Activated CD4-positive, alpha-beta T cell treated with anti-CD3 and anti-CD28 coated beads, Interleukin-2, amount 10 ng/mL, durations not matched to agents 24 days and 14 days (primary cell): Measurements from ENCODE around the gene ACSM4. TPM values are rescaled to one million over a fixed set of nuclear protein-coding genes. Genes with fewer than 3 reads are reported as not detected.

Experiments
- DNase-seq: peaks from one replicate; pipeline ENCODE4 v3.0.0; 2022
- H3K27ac Mint-ChIP-seq: one replicate; pipeline ENCODE4 v1.8.0; 2022; ENCODE audit warnings: mild to moderate bottlenecking, mixed read lengths
- H3K27me3 Mint-ChIP-seq: one replicate; pipeline ENCODE4 v1.8.0; 2022; ENCODE audit warnings: mixed read lengths
- H3K36me3 Mint-ChIP-seq: one replicate; pipeline ENCODE4 v1.8.0; 2022; ENCODE audit warnings: low read depth, mild to moderate bottlenecking, mixed read lengths
- H3K4me1 Mint-ChIP-seq: one replicate; pipeline ENCODE4 v1.8.0; 2021; ENCODE audit warnings: mixed read lengths
- H3K4me3 Mint-ChIP-seq: one replicate; pipeline ENCODE4 v1.8.0; 2022; ENCODE audit warnings: mild to moderate bottlenecking, moderate library complexity, mixed read lengths
- H3K9me3 Mint-ChIP-seq: one replicate; pipeline ENCODE4 v1.8.0; 2021; ENCODE audit warnings: mixed read lengths
- intact Hi-C: fragments of 100-400 bp; cut with micrococcal nuclease; formaldehyde crosslinking; loops from one replicate; pipeline ENCODE4 v1.15.1; 2023
- total RNA-seq: library from RNA; stranded (reverse); gene quantifications from 2 replicates; pipeline ENCODE4 v1.2.3, GENCODE V29; 2022

ACSM4 gene
- total RNA-seq, 1 donor from 2014 or later = not detected

DNA sequence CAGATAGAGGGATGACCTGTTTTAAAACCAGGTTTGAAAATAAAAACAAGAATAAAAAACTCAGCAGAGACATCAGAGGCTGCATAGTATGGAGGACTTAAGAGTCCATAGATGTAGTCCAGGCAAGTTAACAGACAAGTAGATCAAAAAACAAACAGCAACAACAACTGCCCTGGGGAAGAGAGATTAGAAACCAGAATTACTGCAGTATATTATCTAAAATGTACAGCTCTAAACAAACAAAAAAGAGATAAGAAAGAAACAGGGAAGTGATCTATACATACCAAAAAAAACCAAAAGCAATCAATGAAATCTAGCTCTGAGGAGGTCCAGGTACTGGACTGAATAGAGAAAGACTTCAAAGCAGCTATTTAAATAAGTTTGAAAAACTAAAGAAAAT is 48.8 kb downstream of the ACSM4 start:
- Mint-ChIP-seq H3K27me3 (peaks cover 23% of the 10 kb centered on the region), H3K9me3 (no peaks in the 10 kb centered on the region), H3K27ac (no peak overlapping the region), H3K4me1 (peaks cover 2% of the 10 kb centered on the region), H3K4me3 (no peak overlapping the region), H3K36me3 (no peaks in the 10 kb centered on the region)
- DNase-seq = no peak
- intact Hi-C loops = no loop called here

DNA sequence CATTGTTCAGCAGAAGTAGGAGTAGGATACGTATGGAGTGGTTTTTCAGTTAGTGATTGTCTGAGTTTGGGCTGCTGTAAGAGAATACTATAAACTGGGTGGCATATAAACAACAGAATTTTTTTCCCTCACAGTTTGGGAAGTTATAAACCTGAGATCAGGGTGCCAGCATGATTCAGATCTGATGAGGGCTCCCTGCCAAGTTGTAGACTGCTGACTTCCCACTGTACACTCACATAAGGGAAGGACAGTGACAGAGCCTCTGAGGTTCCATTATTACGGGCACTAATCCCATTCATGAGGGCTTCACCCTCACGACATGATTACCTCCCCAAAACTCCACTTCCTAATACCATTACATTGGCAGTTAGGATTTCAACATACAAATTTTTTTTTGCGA is 50.7 kb downstream of the ACSM4 start:
- Mint-ChIP-seq H3K9me3 (no peaks in the 10 kb centered on the region), H3K27ac (no peak overlapping the region), H3K27me3 (peaks cover 18% of the 10 kb centered on the region)

DNA sequence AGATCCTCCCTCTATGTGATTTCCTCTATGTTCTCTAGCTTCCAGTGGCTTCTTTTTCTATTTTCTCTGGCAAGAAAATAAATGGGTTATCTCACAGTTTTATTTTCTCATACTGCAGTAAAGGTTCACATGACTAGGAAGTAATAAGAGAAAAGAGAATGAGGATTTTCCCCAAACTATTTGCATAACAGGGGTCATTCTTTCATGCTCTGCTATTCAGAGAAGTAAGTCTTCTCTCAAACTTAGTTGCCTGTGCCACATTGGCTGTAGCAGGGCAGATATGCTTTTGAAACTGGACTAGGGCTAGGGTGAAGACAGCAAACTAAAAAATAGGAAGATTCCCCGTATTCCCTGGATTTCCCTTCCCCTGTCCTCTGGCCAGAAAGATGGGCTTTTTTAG is 57.4 kb downstream of the ACSM4 start:
- intact Hi-C loops = no loop called here
- no peaks in the 10 kb centered on the region for H3K36me3 Mint-ChIP-seq
- no peaks in the 10 kb centered on the region for H3K9me3 Mint-ChIP-seq
- H3K4me1 Mint-ChIP-seq = no peaks in the 10 kb centered on the region
- DNase-seq = no peak
- peaks cover 23% of the 10 kb centered on the region for H3K27me3 Mint-ChIP-seq
- H3K27ac Mint-ChIP-seq = no peak overlapping the region
- no peak overlapping the region for H3K4me3 Mint-ChIP-seq

More for the DNA sequence above, 50.7 kb downstream of the ACSM4 start:
- intact Hi-C loops = no loop called here
- Mint-ChIP-seq H3K36me3 (no peaks in the 10 kb centered on the region), H3K4me3 (no peak overlapping the region), H3K4me1 (peaks cover 2% of the 10 kb centered on the region)
- DNase-seq = no peak

DNA sequence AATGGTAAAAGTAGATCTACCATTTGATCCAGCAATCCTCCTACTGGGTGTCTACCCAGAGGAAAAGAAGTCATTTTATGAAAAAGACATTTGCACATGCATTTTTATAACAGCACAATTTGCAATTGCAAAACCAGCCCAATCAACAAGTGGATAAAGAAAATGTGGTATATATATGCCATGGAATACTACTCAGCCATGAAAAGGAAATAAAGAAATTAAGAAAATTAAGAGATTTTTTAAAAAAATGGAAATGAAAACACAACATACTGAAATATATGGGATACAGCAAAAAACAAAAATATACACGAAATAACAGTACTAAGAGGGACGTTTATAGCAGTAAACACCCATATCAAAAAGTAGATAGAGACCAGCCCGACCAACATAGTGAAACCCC is 58.9 kb downstream of the ACSM4 start:
- Mint-ChIP-seq H3K27ac (no peak overlapping the region), H3K27me3 (peaks cover 23% of the 10 kb centered on the region)
- intact Hi-C loops = no loop called here

DNA sequence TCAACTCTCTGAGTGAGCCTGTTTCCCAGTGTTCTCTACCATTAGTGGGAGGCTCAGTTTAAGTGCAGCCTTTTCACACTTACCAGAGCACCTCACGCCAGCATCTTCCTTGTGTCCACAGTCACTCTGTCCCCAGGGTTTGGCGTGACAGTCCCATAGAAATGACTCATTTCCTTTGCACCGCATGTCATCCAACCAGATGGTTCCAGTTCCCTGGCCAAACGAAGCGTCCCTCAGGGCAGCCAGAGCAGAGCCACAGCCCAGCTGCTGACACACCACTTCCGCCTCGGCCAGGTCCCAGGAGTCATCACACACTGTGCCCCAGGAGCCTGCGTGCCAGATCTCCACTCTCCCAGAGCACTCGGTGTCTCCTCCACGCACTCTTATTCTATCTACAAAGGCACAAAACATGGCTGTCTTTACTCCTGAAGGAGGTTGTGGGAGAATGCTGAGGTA is 65.4 kb downstream of the ACSM4 start:
- intact Hi-C loops = no loop called here
- H3K4me1 Mint-ChIP-seq = no peaks in the 10 kb centered on the region
- peaks cover 12% of the 10 kb centered on the region for H3K27me3 Mint-ChIP-seq
- H3K4me3 Mint-ChIP-seq = no peak overlapping the region
- no peak overlapping the region for H3K27ac Mint-ChIP-seq
- H3K9me3 Mint-ChIP-seq = no peaks in the 10 kb centered on the region
- no peaks in the 10 kb centered on the region for H3K36me3 Mint-ChIP-seq
- DNase-seq = no peak

More for the DNA sequence above, 58.9 kb downstream of the ACSM4 start:
- Mint-ChIP-seq H3K4me1 (no peaks in the 10 kb centered on the region), H3K36me3 (no peaks in the 10 kb centered on the region), H3K4me3 (no peak overlapping the region), H3K9me3 (no peaks in the 10 kb centered on the region)
- DNase-seq = no peak

DNA sequence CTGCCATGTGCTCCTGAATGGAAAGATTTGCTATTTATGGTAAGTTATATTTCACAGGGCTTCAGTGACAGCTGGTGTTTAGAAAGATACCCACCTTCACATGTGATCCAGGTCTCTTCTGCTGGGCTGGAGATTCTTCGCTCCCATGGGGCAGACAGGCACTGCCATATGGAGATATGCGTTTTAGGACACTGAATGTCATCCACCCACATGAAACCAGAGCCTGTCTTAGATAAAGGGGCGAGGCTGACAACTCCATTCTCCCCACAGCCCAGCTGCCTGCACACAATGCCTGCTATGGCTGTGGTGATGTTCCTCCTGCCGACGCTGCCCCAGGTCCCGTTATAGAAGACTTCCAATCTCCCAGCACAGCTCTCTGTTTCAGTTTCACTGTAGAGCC is 69.4 kb downstream of the ACSM4 start:
- DNase-seq = no peak
- Mint-ChIP-seq H3K4me1 (no peaks in the 10 kb centered on the region), H3K27me3 (peaks cover 4% of the 10 kb centered on the region), H3K36me3 (no peaks in the 10 kb centered on the region), H3K27ac (no peak overlapping the region), H3K9me3 (no peaks in the 10 kb centered on the region), H3K4me3 (no peak overlapping the region)
- intact Hi-C loops = no loop called here

DNA sequence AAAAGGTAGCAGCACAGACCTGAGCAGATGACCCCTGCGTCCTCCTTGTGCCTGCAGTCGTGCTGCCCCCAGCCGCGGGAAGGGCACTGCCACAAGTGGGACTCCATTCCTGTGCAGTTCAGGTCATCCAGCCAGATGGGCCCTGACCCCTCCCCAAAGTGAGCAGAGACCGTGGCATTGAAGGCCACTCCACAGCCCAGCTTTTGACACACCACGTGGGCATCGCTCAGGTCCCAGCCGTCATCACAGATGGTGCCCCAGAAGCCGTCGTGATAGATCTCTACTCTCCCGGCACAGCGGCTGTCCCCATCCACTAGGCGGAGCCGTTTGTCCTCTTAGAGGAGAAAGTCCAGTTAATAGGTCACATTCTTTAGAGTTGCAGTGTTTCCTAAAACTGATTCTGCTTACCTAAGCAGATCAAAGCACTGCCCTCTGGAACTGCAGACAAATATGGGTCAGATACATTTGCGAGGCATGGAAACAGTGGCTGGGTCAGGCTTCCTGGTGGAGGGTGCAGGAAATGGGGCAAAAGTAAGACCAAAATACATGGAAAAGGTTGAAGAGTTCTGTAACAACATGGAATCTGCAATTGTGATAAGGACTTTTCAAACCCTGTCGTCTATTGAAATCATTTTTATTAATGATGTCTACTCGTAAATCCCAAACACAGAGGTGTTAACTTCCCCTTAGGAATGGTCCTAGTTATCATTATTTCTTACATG is 70.7 kb downstream of the ACSM4 start:
- peak; percentile 61 for DNase-seq
- Mint-ChIP-seq H3K27me3 (peaks cover 4% of the 10 kb centered on the region), H3K27ac (no peak overlapping the region), H3K36me3 (no peaks in the 10 kb centered on the region), H3K4me3 (no peak overlapping the region), H3K9me3 (no peaks in the 10 kb centered on the region), H3K4me1 (no peaks in the 10 kb centered on the region)
- intact Hi-C loops = no loop called here

DNA sequence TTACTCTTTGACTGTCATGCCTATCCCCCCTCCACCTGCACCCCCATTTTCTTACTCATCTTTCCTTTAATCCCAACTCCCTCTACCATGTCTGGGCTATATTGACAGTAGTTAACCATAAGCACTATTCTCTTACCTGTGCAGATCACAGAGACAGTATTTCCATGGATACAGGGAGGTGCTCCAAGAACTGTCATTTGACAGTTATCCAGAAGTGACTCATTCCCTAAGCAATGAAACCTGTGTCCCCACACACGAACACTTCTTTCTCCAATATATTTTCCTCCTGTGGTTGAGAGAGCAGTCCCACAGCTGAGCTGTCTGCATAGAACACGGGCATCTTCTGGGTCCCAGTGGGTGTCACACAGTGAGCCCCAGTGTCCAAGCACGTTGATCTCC is 71.3 kb downstream of the ACSM4 start:
- Mint-ChIP-seq H3K9me3 (no peaks in the 10 kb centered on the region), H3K36me3 (no peaks in the 10 kb centered on the region), H3K4me3 (no peak overlapping the region), H3K27ac (no peak overlapping the region), H3K27me3 (peaks cover 4% of the 10 kb centered on the region), H3K4me1 (no peaks in the 10 kb centered on the region)
- DNase-seq = no peak
- intact Hi-C loops = no loop called here

DNA sequence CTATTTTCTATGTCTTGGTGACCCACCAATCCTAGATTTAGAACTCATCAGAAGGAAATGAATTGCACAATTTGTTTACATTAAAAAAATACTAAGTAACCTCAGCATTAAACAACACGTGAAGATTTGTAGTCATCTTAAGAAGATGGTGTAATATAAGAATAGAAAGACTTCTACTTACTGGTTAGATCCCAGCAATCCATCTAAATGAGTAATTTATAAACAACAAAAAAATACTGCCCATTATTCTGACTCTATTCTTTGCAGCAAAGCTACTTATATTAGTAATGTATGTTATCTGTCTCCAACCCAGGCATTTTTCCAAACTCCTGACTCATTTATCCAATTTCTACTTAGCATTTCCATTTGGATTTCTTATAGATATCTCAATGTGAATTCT is 72.3 kb downstream of the ACSM4 start:
- Mint-ChIP-seq H3K27ac (no peak overlapping the region), H3K4me3 (no peak overlapping the region), H3K9me3 (no peaks in the 10 kb centered on the region), H3K4me1 (no peaks in the 10 kb centered on the region), H3K27me3 (peaks cover 6% of the 10 kb centered on the region), H3K36me3 (no peaks in the 10 kb centered on the region)
- no peak for DNase-seq
- intact Hi-C loops = no loop called here

Other genes starting within 250 kb of the ACSM4 start
- 1.9 and 2.6 TPM in 2 replicates for gene C1S, start 243.4 kb upstream of the ACSM4 start, total RNA-seq
- 1.4 and 2.5 TPM in 2 replicates for gene C1R, start 211.6 kb upstream of the ACSM4 start, total RNA-seq
- 19.8 and 23.0 TPM in 2 replicates for gene C1RL, start 194.9 kb upstream of the ACSM4 start, total RNA-seq
- gene RBP5, start 175.2 kb upstream of the ACSM4 start, total RNA-seq = not detected in 2 replicates
- gene CLSTN3, start 173.7 kb upstream of the ACSM4 start, total RNA-seq = 42.1 and 47.0 TPM in 2 replicates
- 36.7 and 42.5 TPM in 2 replicates for gene PEX5, start 114.4 kb upstream of the ACSM4 start, total RNA-seq
- not detected in 2 replicates for gene CD163L1, start 140.1 kb downstream of the ACSM4 start, total RNA-seq
- gene CD163, start 199.7 kb downstream of the ACSM4 start, total RNA-seq = not detected in 2 replicates